ENCODE data around the gene CCDC91.

- no peak for TF ChIP-seq CTCF (optimal IDR thresholded peaks at IDR 0.05 in 1 of 3, IDR thresholded peaks at IDR 0.05 in 1 of 3, conservative IDR thresholded peaks at IDR 0.05 in 1 of 3; ENCODE audit: extremely low read depth in 1 of 3, insufficient read depth in 2 of 3, low read length in 3 of 3)
- no peak for TF ChIP-seq EZH2 (IDR thresholded peaks at IDR 0.05; ENCODE audit: low read length)
Observed at GRCh38 chr12:28239918-28240317, 49.7 kb downstream of the CCDC91 start.
